SKM-1 treated with dmso at 0.1 percent for 144 hours (cell line): ENCODE results near the gene KAZN.

ENCODE experiments used
- DNase-seq: peaks from one replicate; lab custom pipeline; 2025; ENCODE audit not compliant: unreplicated experiment; lab: John Stamatoyannopoulos, UW

Gene KAZN

DNA sequence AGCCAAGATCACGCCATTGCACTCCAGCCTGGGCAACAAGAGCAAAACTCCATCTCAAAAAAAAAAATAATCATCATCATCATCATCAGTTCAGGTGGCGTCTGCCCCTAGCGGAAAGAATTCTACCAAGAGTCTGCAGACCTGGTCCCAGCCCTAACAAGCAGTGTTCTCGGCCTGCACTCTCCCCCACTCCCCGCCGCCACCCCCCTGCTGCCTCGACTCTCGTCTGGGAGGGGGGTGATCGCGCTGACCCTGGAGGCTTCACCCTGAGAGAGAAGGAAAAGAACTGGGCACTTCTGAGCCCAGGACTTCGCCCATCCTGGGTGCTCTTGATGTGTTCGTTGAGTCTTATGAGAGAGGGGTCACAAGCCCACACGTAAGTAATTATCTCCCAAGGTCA lies 394.9 kb downstream of the KAZN start:
- DNase-seq: no peak

DNA sequence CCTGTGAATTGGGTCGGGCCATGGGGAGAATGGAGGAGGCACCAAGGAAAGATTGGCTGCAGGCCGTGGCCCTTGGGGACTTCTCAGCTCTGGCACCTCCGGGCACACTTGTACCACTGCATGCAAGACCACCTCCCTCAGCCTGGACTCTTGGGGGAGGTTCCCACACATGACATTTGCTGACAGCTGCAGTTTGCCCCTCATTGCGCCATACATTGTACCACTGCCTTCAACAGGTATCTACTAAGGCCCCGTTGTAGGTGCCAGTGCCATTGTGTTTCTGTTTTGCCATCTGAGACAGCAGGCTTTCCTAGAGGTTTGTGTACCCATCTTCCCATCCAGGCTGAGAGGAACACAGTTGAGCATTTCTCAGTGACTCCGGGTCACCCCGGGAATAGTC lies 395.7 kb downstream of the KAZN start:
- no peak for DNase-seq

- no peak for DNase-seq
Measured at GRCh38 chr1:14994841-14995437, 396.5 kb downstream of the KAZN start.

DNA sequence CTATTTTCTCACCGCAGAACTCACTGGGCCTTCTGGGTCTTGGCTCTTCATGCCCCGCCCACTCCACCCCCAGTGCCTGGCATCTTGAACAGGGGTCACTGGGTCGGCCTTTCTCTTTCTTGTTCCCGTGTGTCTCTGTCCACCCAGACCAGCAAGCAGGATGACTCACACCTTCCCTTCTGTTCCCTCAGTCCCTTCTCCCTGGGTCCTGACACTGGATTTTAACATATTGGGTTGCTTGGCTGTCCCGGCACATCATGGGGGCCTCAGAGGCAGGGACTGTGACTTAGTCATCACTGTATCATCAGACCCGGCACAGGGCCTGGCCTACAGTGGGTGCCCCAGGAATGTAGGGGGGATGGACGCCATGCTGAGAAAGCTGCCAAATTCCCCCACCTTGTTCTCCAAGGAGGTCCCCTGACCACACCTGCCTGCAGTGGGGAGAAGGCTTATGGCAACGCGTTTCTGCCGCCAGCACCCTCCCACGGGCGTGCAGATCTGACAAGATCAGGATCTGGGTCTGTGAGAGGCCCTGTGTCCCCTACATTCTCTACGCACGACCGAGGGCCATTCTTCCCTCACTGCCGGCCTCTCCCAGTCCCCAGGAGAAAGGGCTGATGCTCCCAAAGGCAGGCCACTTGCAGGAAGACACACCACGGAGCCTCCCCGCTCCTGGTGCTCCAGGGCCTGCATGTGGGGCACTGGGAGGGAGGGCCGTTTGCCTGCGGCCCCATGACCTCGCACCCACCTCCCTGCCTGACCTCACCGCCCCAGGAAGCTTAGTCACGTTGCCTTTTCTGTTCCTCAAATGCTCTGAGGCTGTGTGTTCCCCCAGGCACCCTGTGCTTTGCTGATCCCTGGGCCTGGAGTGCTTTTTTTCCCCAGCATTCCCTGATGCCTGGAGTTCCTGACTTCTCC lies 397.9 kb downstream of the KAZN start:
- peak; percentile 67 for DNase-seq

- DNase-seq: no peak
Measured at GRCh38 chr1:14997646-14998276, 399.3 kb downstream of the KAZN start.

GRCh38 chr1:14999441-14999840 lies 401.0 kb downstream of the KAZN start:
- DNase-seq: no peak

DNA sequence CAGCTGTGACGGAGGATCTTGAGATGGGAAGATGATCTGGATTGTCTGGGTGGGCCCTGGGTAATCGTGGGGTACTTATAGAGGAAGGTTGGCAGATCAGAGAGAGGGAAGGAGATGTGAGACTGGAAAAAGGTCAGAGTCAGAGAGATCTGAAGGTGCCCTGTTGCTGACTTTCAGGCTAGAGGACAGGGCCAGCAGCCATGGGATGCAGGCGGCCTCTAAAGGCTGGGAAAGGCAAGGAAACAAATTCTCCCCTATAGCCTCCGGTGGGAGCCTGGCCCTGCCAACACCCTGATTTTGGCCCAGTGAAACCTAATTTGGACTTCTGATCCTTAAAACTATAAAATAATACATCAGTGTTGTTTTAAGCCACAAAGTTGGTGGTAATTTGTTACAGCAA lies 401.5 kb downstream of the KAZN start:
- DNase-seq: no peak

GRCh38 chr1:15000671-15001070 lies 402.2 kb downstream of the KAZN start:
- DNase-seq: no peak

DNA sequence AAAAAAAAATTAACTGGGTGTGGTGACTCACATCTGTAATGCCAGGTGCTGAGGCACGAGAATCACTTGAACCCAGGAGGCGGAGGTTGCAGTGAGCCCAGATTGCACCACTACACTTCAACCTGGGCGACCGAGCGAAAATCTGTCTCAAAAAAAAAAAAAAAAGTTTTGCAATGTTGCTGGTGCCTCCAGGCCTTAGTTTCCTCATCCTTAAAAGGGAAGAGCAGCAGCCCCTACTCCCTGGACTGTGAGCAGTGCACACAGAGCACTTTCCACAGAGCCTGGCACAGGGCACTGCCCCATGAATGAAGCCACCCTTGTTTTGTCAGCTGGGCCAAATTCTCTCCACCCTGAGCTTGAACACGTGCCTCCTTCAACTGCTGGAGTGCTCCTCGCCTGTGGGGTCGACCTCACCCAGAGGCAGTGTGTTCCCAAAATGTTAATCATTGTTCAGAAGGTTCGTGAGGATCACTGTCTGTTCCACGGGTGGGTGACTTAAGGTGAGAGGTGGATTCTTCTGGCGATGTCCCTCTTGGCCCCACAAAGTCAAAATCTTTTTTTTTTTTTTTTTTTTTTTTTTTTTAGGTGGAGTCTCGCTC lies 402.9 kb downstream of the KAZN start:
- peak; percentile 64 for DNase-seq

GRCh38 chr1:15002325-15002724 lies 403.8 kb downstream of the KAZN start:
- DNase-seq: no peak

DNA sequence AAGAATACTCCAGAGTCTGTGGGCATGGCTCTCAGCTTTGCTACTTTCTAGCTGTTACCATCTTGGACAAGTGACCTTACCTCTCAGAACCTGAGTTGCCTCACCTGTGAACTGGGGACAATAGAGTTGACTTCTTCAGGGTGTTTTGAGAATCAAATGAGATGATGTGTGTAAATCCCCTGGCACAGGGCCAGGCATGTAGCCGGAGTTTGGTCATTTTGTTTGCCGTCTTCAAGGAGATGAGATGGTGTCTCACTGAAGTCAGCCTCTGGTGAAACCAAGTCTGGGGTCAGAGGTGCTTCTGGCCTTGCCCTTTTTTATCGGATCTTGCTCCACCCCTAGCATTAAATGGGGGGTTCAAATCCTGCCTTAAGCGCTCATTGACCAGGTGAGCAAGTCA lies 405.9 kb downstream of the KAZN start:
- DNase-seq: no peak

DNA sequence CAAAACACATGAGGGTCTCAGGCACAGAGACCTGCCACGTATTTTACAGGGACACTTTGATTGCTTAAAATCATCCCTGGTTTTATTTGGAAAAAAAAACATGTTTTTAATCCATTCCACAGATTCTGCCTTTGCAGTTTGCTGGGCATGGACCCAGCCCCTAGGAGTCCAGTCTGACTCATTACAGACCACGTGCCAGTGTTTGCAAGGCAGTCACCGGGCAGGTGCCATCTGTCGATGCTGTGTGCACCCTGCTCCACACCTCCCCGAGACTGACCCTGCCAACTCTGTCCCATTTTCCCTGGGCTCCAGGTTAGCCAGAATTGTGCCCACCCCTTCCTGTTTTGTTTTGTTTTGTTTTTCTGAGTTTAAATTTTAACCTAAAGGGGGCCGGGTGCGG lies 406.6 kb downstream of the KAZN start:
- no peak for DNase-seq

- DNase-seq: no peak
Measured at GRCh38 chr1:15007368-15007767, 408.9 kb downstream of the KAZN start.

DNA sequence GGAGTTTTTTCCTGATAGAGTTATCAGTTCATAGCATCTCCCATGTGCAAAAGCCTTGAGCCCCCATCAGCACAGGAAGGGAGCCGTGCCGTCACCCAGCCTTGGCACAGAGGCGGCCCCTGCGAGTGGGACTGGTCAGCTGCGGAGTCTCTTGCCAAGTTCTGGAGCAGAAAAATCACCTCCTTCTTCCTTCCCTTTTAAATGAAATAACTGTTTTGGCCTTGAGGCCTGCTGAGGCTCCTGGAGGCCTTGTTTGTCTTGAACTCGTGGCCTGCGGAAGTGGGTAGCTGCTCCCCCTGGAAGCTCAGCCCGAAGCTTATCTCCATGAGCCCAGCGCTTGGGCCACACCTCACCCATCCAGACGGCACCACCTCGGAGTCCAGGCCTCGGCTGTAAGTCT lies 409.4 kb downstream of the KAZN start:
- DNase-seq: no peak

- no peak for DNase-seq
Measured at GRCh38 chr1:15008783-15009729, 410.6 kb downstream of the KAZN start.

- DNase-seq: no peak
Measured at GRCh38 chr1:15011160-15011559, 412.7 kb downstream of the KAZN start.

DNA sequence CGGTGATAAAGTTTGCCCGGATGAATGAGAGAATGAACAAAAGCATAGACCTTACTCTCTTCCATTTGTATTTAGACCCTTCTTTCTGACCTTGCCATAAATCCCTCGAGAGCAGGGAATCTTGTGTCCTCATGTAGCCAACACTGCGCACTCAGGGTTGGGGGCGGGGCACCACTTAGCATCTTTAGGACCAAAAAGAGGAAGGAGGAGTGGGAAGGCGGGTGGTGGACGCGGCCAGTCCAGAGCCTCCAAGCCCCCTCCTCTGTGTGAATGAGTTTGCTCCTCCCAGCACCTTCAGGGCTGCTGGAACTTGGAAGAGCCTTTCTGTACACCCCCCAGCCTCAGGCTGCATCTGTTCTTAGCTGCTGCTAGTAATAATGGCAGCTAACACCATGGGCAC lies 413.2 kb downstream of the KAZN start:
- no peak for DNase-seq

DNA sequence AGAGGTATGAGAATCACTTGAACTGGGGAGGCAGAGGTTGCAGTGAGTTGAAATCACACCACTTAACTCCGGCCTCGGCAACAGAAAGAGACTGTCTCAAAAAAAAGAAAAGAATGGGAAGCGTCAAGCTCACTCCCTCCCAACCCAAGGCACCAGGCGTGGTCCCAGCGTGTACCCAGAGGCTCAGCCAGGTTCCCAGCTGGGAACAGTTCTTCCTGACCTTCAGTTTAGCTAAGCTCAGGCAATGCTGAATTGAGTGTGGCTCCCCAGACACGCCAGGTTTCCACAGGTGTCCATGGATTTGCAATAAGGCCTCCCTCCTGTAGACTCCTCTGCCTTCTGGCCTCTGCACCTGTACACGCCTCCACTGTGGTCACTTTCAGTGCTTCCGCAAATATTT lies 414.3 kb downstream of the KAZN start:
- DNase-seq: no peak

GRCh38 chr1:15013767-15014166 lies 415.3 kb downstream of the KAZN start:
- DNase-seq: no peak

GRCh38 chr1:15014516-15014915 lies 416.0 kb downstream of the KAZN start:
- no peak for DNase-seq

GRCh38 chr1:15016001-15016400 lies 417.5 kb downstream of the KAZN start:
- peak; percentile 58 for DNase-seq
